HT1080 (cell line): ENCODE data around the gene CDC27. TPM values are rescaled to one million over a fixed set of nuclear protein-coding genes. Genes with fewer than 3 reads are reported as not detected.
"Not testable (repeated sequence)": the region's sequence is repeated elsewhere in the genome, so short reads cannot be mapped to it uniquely, and the experiment has no call there.

Experiments used
- DNase-seq: peaks from one replicate; pipeline ENCODE4 v3.0.0-alpha.2; 2015; ENCODE audit warnings: low read depth
- total RNA-seq: library from RNA; depleted of rRNA; stranded (reverse); fragments of >200 nt; shearing (Covaris generic); gene quantifications from 2 replicates; pipeline ENCODE4 v1.2.3, GENCODE V29; 2014

The CDC27 gene
- total RNA-seq, 1 experiment from 2014 or later: 132 TPM

- DNase-seq: no peak
These were observed 30.8 kb upstream of the CDC27 start for GRCh38 chr17:47219621-47220475.

- DNase-seq: no peak
These were observed 29.9 kb upstream of the CDC27 start for GRCh38 chr17:47218896-47219430.

DNA sequence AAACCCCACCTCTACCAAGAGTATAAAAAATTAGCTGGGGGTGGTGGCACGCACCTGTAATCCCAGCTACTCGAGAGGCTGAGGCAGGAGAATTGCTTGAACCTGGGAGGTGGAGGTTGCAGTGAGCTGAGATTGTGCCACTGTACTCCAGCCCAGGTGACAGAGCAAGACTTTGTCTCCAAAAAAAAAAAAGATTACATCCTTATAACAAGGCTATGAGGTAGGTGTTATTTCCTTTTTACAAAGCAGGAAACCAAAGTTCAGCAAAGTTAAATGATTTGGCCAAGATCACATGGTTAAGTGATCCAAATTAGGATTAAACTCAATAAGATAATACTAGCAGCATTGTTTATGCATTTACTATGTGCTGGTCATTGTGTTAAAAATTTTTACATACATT lies 28.2 kb upstream of the CDC27 start:
- not testable (repeated sequence) for DNase-seq

DNA sequence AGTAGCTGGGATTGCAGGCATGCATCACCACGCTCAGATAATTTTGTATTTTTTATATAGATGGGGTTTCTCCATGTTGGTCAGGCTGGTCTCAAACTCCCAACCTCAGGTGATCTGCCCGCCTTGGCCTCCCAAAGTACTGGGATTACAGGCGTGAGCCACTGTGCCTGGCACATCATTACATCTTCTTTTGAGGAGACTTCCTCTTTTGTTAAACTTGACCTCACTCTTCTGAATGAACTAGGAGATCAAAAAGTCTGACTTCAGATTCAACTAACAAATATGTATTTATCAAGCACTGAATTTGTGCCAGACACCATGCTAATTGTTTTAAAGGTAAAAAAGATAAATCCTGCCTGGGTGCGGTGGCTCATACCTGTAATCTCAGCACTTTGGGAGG lies 27.7 kb upstream of the CDC27 start:
- DNase-seq: not testable (repeated sequence)

GRCh38 chr17:47214931-47215330 lies 25.8 kb upstream of the CDC27 start:
- DNase-seq: no peak

GRCh38 chr17:47213540-47213939 lies 24.4 kb upstream of the CDC27 start:
- DNase-seq: no peak

GRCh38 chr17:47212458-47212857 lies 23.4 kb upstream of the CDC27 start:
- DNase-seq: no peak

DNA sequence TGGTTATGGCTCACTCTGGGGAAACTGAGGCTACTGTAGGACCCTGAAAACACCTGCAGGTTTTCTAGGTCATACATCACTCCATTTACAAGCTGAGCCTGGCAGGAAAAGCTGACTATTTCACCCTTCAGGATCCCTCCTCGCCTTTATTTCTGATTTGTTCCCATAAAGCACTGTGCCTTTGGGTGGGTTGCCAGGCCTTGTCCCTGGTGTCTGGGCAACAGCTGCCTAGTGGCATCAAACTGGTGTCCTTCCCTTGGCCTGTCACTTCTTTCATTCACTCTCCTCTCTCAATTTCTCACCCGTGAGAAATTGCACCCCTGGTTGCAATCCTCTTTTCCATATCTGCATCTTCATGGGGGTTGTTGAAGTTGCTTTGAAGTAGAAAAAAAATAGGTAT lies 21.7 kb upstream of the CDC27 start:
- no peak for DNase-seq

- DNase-seq: no peak
These were observed 21.0 kb upstream of the CDC27 start for GRCh38 chr17:47210105-47210504.

DNA sequence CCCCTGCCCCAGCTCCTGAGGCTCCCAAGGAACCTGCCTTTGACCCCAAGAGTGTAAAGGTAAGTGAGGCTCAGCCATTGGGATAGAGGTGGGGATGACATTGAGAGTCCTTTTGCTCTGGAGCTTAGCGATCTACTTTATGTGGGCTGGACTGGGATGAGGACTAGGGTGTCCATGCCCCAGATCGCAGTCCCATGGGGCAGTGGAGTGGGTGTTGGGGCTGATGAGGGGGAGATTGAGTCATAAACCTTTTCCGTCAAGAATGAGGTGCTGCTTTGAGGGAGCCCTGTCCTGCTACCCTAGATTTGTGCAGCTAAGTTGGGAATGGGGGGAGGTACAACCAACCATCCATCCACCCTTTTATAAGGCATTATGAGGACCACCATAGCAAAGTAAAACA lies 20.4 kb upstream of the CDC27 start:
- DNase-seq: no peak

DNA sequence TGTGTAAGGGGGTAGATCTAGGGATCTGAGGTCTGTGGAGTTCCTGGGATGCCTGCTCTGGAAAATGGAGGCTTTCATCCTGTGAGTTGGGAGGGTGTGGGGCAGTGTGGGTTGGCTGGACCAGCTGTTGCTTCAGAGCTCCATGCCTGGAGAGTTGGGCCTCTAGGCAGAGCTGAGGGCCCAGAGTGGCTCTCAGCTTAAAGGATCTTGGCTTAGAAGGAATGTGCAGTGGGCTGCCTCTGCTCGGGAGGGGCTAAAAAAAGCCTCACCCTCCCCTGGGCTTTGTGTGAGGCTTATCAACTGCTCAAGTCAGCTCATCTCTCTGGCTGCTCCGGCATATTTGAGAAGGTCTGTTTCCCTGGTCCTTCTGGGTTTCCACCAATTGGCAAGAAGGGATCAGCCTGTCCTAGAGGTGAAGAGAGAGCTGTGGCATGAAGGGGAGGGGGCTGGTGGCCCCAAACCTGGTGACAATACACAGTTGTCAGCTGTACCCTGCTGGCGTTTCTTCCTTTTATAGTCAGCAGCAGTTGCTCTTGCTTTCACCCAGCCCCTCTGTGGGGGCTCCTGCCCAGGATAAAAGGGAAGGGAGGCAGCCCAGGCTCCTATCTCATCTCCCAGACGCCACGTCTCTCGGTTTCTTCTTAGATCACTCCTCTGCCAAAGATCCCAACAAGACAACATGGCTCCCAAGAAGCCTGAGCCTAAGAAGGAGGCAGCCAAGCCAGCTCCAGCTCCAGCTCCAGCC lies 19.8 kb upstream of the CDC27 start, which contains the start of gene MYL4:
Gene MYL4, plus strand, starts transcription at position 605 of the 745 bp plus-strand sequence. Its CDS starts 75 bp downstream, at position 680.
- no peak for DNase-seq

- DNase-seq: no peak
These were observed 18.3 kb upstream of the CDC27 start for GRCh38 chr17:47207143-47208067.

- peak; percentile 18 for DNase-seq
These were observed 16.4 kb upstream of the CDC27 start for GRCh38 chr17:47205419-47205963.

DNA sequence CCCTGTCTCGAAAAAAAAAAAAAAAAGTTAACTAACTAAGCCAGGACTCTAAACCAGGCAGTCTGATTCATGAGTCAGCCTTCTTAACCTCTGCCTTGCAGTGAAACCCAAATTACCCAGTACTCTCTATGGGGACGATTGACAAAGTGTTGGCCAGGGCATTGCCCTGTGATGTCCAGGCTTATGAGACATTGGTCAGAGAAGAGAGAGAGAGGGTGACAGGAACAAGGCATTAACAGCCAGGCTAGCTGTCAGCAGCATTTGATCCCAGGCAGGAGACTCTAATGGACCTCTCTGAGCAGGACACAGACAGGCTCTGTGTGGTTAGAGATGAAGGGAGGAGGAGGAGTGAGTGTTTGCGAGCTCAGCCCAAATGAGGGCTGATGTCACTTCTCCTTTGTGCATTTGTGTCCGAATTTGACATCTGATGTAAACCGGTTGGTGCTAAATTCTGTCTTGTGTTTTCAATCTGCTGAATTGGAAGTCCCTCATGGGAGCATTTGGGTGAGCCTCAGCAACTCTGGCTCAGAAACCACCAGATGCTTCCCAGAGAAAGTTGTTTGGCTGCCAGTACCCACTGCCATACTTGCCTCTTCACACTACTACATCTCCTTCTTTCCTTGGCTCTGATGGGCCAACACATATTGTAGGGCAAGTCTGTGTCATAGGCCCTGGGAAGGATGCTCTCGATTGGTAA lies 15.8 kb upstream of the CDC27 start:
- peak; percentile 60 for DNase-seq

GRCh38 chr17:47203984-47204721 lies 15.1 kb upstream of the CDC27 start:
- DNase-seq: peak; percentile 81

DNA sequence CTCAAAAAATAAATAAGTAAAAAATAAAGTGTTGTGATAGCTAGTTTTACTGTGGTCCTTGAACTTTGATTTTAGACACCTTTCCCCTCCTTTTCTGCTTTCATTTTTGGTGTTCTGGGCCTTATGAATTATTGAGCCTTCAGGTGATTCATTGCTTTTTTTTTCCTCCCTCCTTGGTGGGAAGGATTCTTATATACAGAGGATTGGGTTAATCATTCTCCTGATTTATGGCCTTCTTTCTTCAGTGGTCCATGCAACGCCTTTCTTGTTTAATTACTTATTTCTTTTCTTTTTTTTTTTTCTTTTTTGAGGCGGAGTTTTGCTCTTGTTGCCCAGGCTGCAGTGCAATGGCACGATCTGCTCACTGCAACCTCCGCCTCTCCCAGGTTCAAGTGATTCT lies 12.1 kb upstream of the CDC27 start:
- no peak for DNase-seq

DNA sequence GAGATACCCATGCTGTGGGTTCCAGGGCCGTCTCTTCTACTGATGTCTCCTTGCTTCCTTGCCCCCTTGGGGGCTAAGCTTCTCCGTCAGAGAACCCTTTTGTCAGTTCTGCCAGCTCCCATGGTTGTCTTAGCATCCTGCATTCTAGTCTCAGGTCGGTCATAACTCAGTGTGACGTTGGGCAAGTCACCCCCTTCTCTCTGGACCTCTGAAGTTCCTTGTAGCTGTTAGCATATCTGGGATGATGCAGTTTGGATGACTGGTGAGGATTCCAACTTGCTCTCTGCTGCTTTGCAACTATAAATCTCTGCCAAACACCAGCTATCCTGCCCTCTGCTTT lies 11.2 kb upstream of the CDC27 start:
- DNase-seq: no peak

GRCh38 chr17:47199627-47200324 lies 10.7 kb upstream of the CDC27 start:
- DNase-seq: no peak

- no peak for DNase-seq
These were observed 8.7 kb upstream of the CDC27 start for GRCh38 chr17:47197821-47198220.
